CD14-positive monocyte (primary cell): ENCODE data around the gene LYG1. TPM values are rescaled to one million over a fixed set of nuclear protein-coding genes. Genes with fewer than 3 reads are reported as not detected.
"Not testable (repeated sequence)": the region's sequence is repeated elsewhere in the genome, so short reads cannot be mapped to it uniquely, and the experiment has no call there.

Experiments used
- DNase-seq, 3 donors: peaks; one replicate each; pipeline ENCODE4 v3.0.0-alpha.2; 2011 to 2022
- H2AFZ ChIP-seq: 2 replicates; pipeline ENCODE4 v1.6.0; 2012; ENCODE audit warnings: mild to moderate bottlenecking, low read depth, low read length, inconsistent platforms; ENCODE audit not compliant: insufficient read depth, poor library complexity, severe bottlenecking
- H3K27ac ChIP-seq, 2 donors: 1 replicate in 1 of 2; 2 replicates in 1 of 2; pipeline ENCODE4 v1.5.1; 2012 to 2013; ENCODE audit warnings: low read length in 2 of 2, control low read depth in 1 of 2, inconsistent platforms in 1 of 2, low read depth in 1 of 2, mild to moderate bottlenecking in 1 of 2
- H3K27me3 ChIP-seq, 2 donors: one replicate each; pipeline versions ENCODE4 v1.6.0 to v1.6.1; 2011 to 2013; ENCODE audit warnings: low read length in 2 of 2; ENCODE audit not compliant: control insufficient read depth in 2 of 2, insufficient read depth in 2 of 2
- H3K36me3 ChIP-seq, 2 donors: replicated peaks in 1 of 2; 1 replicate in 1 of 2; 2 replicates in 1 of 2; pipeline versions ENCODE4 v1.5.1 to v1.6.1; 2012 to 2013; ENCODE audit warnings: low read length in 2 of 2, control low read depth in 1 of 2, inconsistent platforms in 1 of 2, mild to moderate bottlenecking in 1 of 2; ENCODE audit not compliant: insufficient read depth in 2 of 2, control insufficient read depth in 1 of 2
- H3K4me1 ChIP-seq, 2 donors: 1 replicate in 1 of 2; 2 replicates in 1 of 2; pipeline versions ENCODE4 v1.5.1 to v1.6.1; 2012 to 2013; ENCODE audit warnings: low read length in 2 of 2, control low read depth in 1 of 2, inconsistent platforms in 1 of 2, mild to moderate bottlenecking in 1 of 2, moderate library complexity in 1 of 2; ENCODE audit not compliant: insufficient read depth in 2 of 2, control insufficient read depth in 1 of 2
- H3K4me2 ChIP-seq: replicated peaks from 2 replicates; pipeline ENCODE3; 2012; ENCODE audit warnings: low read length, moderate library complexity, mild to moderate bottlenecking; ENCODE audit not compliant: poor library complexity, severe bottlenecking; ENCODE audit errors: extremely low read depth
- H3K4me3 ChIP-seq, 3 experiments: fragments of 200-600 bp in 1 of 3; sonication (generic) in 1 of 3; replicated peaks in 1 of 3; 1 replicate in 2 of 3; 2 replicates in 1 of 3; pipeline ENCODE4 v1.5.1; 2011 to 2013; ENCODE audit warnings: low read length in 3 of 3, mild to moderate bottlenecking in 3 of 3, control low read depth in 2 of 3, low read depth in 2 of 3, inconsistent platforms in 1 of 3, moderate library complexity in 1 of 3
- H3K79me2 ChIP-seq: 2 replicates; pipeline ENCODE4 v1.6.0; 2012; ENCODE audit warnings: mild to moderate bottlenecking, control low read depth, inconsistent platforms, low read length, moderate library complexity; ENCODE audit not compliant: insufficient read depth
- H3K9ac ChIP-seq: 2 replicates; pipeline ENCODE4 v1.6.0; 2017; ENCODE audit warnings: low read length, mild to moderate bottlenecking; ENCODE audit not compliant: insufficient read depth, poor library complexity, severe bottlenecking
- H3K9me3 ChIP-seq, 2 donors: replicated peaks in 1 of 2; 1 replicate in 1 of 2; 2 replicates in 1 of 2; pipeline versions ENCODE4 v1.5.1 to v1.6.1; 2012 to 2013; ENCODE audit warnings: low read length in 2 of 2, control low read depth in 1 of 2; ENCODE audit not compliant: control insufficient read depth in 1 of 2, insufficient read depth in 1 of 2
- H4K20me1 ChIP-seq: 2 replicates; pipeline ENCODE4 v1.6.0; 2012; ENCODE audit warnings: mild to moderate bottlenecking, low read length, control low read depth, moderate library complexity; ENCODE audit not compliant: insufficient read depth
- H3K27ac Mint-ChIP-seq, 7 donors: one replicate each; pipeline ENCODE4 v1.8.0; 2020; ENCODE audit warnings: mild to moderate bottlenecking in 7 of 7, mixed read lengths in 7 of 7, moderate library complexity in 6 of 7, inconsistent platforms in 2 of 7
- H3K27me3 Mint-ChIP-seq, 3 donors: one replicate each; pipeline ENCODE4 v1.8.0; 2021 to 2022; ENCODE audit warnings: low read depth in 3 of 3, mild to moderate bottlenecking in 3 of 3, mixed read lengths in 3 of 3, moderate library complexity in 3 of 3, inconsistent platforms in 1 of 3
- H3K36me3 Mint-ChIP-seq, 2 donors: one replicate each; pipeline ENCODE4 v1.8.0; 2020; ENCODE audit warnings: mixed read lengths in 2 of 2, inconsistent platforms in 1 of 2, mild to moderate bottlenecking in 1 of 2
- H3K4me1 Mint-ChIP-seq: one replicate; pipeline ENCODE4 v1.8.0; 2020; ENCODE audit warnings: mild to moderate bottlenecking, mixed read lengths
- H3K4me3 Mint-ChIP-seq, 2 donors: one replicate each; pipeline ENCODE4 v1.8.0; 2020; ENCODE audit warnings: mild to moderate bottlenecking in 2 of 2, mixed read lengths in 2 of 2, moderate library complexity in 1 of 2
- H3K9me3 Mint-ChIP-seq, 7 donors: one replicate each; pipeline ENCODE4 v1.8.0; 2020 to 2022; ENCODE audit warnings: mixed read lengths in 7 of 7, mild to moderate bottlenecking in 6 of 7, moderate library complexity in 6 of 7, inconsistent platforms in 2 of 7
- WGBS: methylation state at CpG from one replicate; pipeline ENCODE4 v1.1.5; 2013; ENCODE audit warnings: missing lambda C conversion rate; ENCODE audit not compliant: insufficient coverage; 5-methylcytosine and 5-hydroxymethylcytosine counted together
- intact Hi-C, 2 donors: fragments of 100-400 bp; cut with micrococcal nuclease; formaldehyde crosslinking; loops; one replicate each; pipeline versions ENCODE4 v1.15.0 to v1.15.1; 2023
- polyA plus RNA-seq, 3 donors: library from polyadenylated mRNA; depleted of rRNA in 1 of 3; unstranded in 2 of 3; stranded (reverse) in 1 of 3; fragments of 300-500 nt in 2 of 3; fragments of >200 nt in 1 of 3; fragmentation: Illumina TruSeq in 2 of 3; gene quantifications; 1 replicate in 2 of 3; 2 replicates in 1 of 3; pipeline ENCODE4 v1.2.3, GENCODE V29; 2012 to 2021
- TF ChIP-seq, protein P1 (sequence below): fragments of 200-600 bp; IDR thresholded peaks from one replicate; pipeline ENCODE4 v1.8.0; 2022; ENCODE audit warnings: antibody characterized with exemption, mild to moderate bottlenecking

LYG1 gene
- polyA plus RNA-seq, 3 donors = 0.29 to 5.6 TPM; not detected in 1

GRCh38 chr2:99348173-99348572 lies 47.2 kb upstream of the LYG1 start:
- TF ChIP-seq, protein P1, sequence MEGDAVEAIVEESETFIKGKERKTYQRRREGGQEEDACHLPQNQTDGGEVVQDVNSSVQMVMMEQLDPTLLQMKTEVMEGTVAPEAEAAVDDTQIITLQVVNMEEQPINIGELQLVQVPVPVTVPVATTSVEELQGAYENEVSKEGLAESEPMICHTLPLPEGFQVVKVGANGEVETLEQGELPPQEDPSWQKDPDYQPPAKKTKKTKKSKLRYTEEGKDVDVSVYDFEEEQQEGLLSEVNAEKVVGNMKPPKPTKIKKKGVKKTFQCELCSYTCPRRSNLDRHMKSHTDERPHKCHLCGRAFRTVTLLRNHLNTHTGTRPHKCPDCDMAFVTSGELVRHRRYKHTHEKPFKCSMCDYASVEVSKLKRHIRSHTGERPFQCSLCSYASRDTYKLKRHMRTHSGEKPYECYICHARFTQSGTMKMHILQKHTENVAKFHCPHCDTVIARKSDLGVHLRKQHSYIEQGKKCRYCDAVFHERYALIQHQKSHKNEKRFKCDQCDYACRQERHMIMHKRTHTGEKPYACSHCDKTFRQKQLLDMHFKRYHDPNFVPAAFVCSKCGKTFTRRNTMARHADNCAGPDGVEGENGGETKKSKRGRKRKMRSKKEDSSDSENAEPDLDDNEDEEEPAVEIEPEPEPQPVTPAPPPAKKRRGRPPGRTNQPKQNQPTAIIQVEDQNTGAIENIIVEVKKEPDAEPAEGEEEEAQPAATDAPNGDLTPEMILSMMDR = no peak
- Mint-ChIP-seq H3K4me3 (no peak overlapping the region), H3K36me3 (peaks cover 4 to 5% of the 10 kb centered on the region in 2 donors), H3K27me3 (no peaks in the 10 kb centered on the region), H3K9me3 (no peaks in the 10 kb centered on the region), H3K4me1 (peaks cover 12% of the 10 kb centered on the region), H3K27ac (peak overlapping the region in 1 of 7 donors; percentile 15)
- Histone ChIP-seq H3K9ac (no peak overlapping the region), H3K4me3 (no peak overlapping the region), H3K4me2 (no peak overlapping the region), H3K27ac (no peak overlapping the region), H3K79me2 (peaks cover 92% of the 10 kb centered on the region), H4K20me1 (peaks cover 36% of the 10 kb centered on the region), H3K4me1 (peaks cover 0 to 4% of the 10 kb centered on the region in 2 donors), H3K27me3 (no peaks in the 10 kb centered on the region), H3K36me3 (no peaks in the 10 kb centered on the region), H2AFZ (no peak overlapping the region), H3K9me3 (no peaks in the 10 kb centered on the region)
- no peak for DNase-seq
- intact Hi-C loops = no loop called here
- WGBS = 25% methylated on average over 2 of the region's 3 CpGs

DNA sequence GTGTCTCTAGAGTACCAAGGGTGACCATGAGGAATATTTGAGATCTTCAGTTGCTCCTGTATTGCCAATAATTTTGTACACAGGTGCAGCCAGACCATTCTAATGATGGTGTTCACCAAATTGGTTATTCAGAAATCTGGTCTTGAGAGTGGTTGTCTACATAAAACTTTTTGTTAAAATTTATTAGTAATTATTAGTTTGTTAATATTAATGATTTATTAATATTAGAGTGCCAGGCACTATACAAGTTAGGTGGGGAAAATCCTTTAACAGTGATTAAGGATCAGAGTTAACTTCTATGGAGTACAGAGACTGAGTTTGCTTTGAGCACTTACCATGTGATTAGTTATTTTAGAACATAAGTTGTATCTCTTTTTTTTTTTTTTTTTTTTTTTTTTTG lies 45.2 kb upstream of the LYG1 start:
- Histone ChIP-seq H3K27me3 (no peaks in the 10 kb centered on the region), H3K36me3 (no peaks in the 10 kb centered on the region), H4K20me1 (peaks cover 29% of the 10 kb centered on the region), H3K9me3 (no peaks in the 10 kb centered on the region), H3K4me1 (peaks cover 0 to 4% of the 10 kb centered on the region in 2 donors), H3K79me2 (peaks cover 93% of the 10 kb centered on the region), H2AFZ (no peak overlapping the region), H3K9ac (no peak overlapping the region), H3K27ac (no peak overlapping the region), H3K4me3 (no peak overlapping the region), H3K4me2 (no peak overlapping the region)
- Mint-ChIP-seq H3K36me3 (peaks cover 5 to 10% of the 10 kb centered on the region in 2 donors), H3K9me3 (no peaks in the 10 kb centered on the region), H3K27me3 (no peaks in the 10 kb centered on the region), H3K27ac (no peak overlapping the region), H3K4me1 (peaks cover 12% of the 10 kb centered on the region), H3K4me3 (no peak overlapping the region)
- TF ChIP-seq, protein P1 = no peak
- intact Hi-C loops = no loop called here
- no peak for DNase-seq

DNA sequence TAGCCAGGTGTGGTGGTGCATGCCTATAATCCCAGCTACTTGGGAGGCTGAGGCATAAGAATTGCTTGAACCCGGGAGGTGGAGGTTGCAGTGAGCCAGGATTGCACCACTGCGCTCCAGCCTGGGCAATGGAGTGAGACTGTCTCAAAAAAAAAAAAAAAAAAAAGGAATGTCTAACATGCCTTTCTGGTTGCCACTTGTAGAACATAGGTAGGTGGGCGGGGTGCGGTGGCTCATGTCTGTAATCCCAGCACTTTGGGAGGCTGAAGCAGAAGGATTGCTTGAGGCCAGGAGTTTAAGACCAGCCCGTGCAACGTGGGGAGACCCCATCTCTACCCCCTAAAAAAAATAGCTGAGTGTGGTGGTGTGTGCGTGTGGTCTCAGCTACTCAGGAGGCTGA lies 44.4 kb upstream of the LYG1 start:
- peaks cover 5 to 10% of the 10 kb centered on the region in 2 donors for H3K36me3 Mint-ChIP-seq
- H3K9me3 Mint-ChIP-seq = not testable (repeated sequence)

More for the DNA sequence above, 44.4 kb upstream of the LYG1 start:
- intact Hi-C loops, H3K4me1 Mint-ChIP-seq, H3K4me1 ChIP-seq, DNase-seq, H3K9me3 ChIP-seq, H3K9ac ChIP-seq, H3K36me3 ChIP-seq, H3K4me3 Mint-ChIP-seq, H3K4me3 ChIP-seq, H3K4me2 ChIP-seq, H2AFZ ChIP-seq, H3K27me3 ChIP-seq, H3K27ac Mint-ChIP-seq, H3K27ac ChIP-seq, H3K27me3 Mint-ChIP-seq: not testable (repeated sequence)
- H3K79me2 ChIP-seq = peaks cover 93% of the 10 kb centered on the region
- H4K20me1 ChIP-seq = peaks cover 32% of the 10 kb centered on the region
- WGBS = 100% methylated on average over 3 of the region's 7 CpGs
